ENCODE data around the gene RASA4B. TPM values are rescaled to one million over a fixed set of nuclear protein-coding genes. Genes with fewer than 3 reads are reported as not detected.

RASA4B gene
- total RNA-seq, 4 donors from 2014 or later = 10.8 to 59.0 (median 21.2) TPM

DNA sequence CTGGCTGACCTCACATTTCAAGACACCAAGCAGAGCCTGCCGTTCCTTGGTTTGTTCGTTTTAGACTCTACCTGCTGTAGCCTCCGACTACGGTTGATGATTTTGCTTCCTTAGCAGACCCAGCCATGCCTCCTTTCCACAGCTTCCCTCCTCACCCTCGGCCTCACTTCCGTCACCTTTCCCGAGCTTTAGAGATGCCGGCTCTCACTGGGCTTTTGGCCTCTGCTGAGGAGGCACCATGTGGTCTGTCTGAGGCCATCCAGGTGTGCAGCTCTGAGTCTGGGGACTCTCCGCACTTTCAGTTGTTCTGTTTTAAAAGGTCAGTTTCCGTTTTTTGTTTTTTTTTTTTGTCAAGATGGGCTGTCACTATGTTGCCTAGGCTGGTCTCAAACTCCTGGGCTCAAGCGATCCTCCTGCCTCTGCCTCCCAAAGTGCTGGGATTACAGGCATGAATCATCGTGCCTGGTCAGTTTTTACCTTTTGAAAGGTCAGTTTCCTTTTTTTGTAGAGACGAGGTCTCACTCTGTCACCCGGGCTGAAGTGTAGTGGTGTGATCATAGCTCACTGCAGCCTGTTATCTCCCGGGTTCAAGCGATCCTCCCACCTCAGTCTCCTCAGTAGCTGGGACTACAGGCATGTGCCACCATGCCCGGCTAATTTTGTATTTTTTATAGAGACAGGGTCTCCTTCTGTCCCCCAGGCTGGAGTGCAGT lies 72.5 kb downstream of the RASA4B start:
- H3K4me1 ChIP-seq = no peaks in the 10 kb centered on the region
- H3K27ac ChIP-seq = no peak overlapping the region
- no peaks in the 10 kb centered on the region for H3K9me3 ChIP-seq
- intact Hi-C loops (cut with DNase I; ENCODE audit: low total_unique reads) = no loop called here
- TF ChIP-seq, protein P1, sequence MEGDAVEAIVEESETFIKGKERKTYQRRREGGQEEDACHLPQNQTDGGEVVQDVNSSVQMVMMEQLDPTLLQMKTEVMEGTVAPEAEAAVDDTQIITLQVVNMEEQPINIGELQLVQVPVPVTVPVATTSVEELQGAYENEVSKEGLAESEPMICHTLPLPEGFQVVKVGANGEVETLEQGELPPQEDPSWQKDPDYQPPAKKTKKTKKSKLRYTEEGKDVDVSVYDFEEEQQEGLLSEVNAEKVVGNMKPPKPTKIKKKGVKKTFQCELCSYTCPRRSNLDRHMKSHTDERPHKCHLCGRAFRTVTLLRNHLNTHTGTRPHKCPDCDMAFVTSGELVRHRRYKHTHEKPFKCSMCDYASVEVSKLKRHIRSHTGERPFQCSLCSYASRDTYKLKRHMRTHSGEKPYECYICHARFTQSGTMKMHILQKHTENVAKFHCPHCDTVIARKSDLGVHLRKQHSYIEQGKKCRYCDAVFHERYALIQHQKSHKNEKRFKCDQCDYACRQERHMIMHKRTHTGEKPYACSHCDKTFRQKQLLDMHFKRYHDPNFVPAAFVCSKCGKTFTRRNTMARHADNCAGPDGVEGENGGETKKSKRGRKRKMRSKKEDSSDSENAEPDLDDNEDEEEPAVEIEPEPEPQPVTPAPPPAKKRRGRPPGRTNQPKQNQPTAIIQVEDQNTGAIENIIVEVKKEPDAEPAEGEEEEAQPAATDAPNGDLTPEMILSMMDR (IDR thresholded peaks at IDR 0.05) = no peak
- TF ChIP-seq POLR2A (IDR thresholded peaks at IDR 0.05) = no peak
- H3K36me3 ChIP-seq = no peaks in the 10 kb centered on the region
- no peaks in the 10 kb centered on the region for H3K27me3 ChIP-seq
- no peak for DNase-seq
- H3K4me3 ChIP-seq = no peak overlapping the region

- no peaks in the 10 kb centered on the region for H3K4me1 ChIP-seq
- no peak overlapping the region for H3K4me3 ChIP-seq
- no peaks in the 10 kb centered on the region for H3K9me3 ChIP-seq
- H3K27ac ChIP-seq = peak overlapping the region; percentile 18 to 49
- H3K27me3 ChIP-seq = no peaks in the 10 kb centered on the region
- intact Hi-C loops (cut with DNase I; ENCODE audit: low total_unique reads) = no loop called here
- no peaks in the 10 kb centered on the region for H3K36me3 ChIP-seq
- TF ChIP-seq, protein P1 (IDR thresholded peaks at IDR 0.05) = no peak
- TF ChIP-seq POLR2A (IDR thresholded peaks at IDR 0.05) = no peak
- peak in 1 of 2 donors; percentile 68 for DNase-seq
Measured at GRCh38 chr7:102439963-102440795, 77.4 kb downstream of the RASA4B start.

GRCh38 chr7:102436118-102436517 lies 81.5 kb downstream of the RASA4B start:
- no peak overlapping the region for H3K27ac ChIP-seq
- DNase-seq = no peak
- H3K4me1 ChIP-seq = no peaks in the 10 kb centered on the region
- no peaks in the 10 kb centered on the region for H3K9me3 ChIP-seq
- TF ChIP-seq, protein P1 (IDR thresholded peaks at IDR 0.05) = no peak
- no peak for TF ChIP-seq POLR2A (IDR thresholded peaks at IDR 0.05)
- H3K36me3 ChIP-seq = no peaks in the 10 kb centered on the region
- intact Hi-C loops (cut with DNase I; ENCODE audit: low total_unique reads) = no loop called here
- H3K27me3 ChIP-seq = no peaks in the 10 kb centered on the region
- no peak overlapping the region for H3K4me3 ChIP-seq

GRCh38 chr7:102434039-102434486 lies 83.5 kb downstream of the RASA4B start:
- Histone ChIP-seq H3K4me3 (peak overlapping the region; percentile 48 to 92), H3K36me3 (no peaks in the 10 kb centered on the region), H3K4me1 (no peaks in the 10 kb centered on the region), H3K9me3 (no peaks in the 10 kb centered on the region), H3K27me3 (no peaks in the 10 kb centered on the region), H3K27ac (peak overlapping the region; percentile 19 to 79)
- intact Hi-C loops (cut with DNase I; ENCODE audit: low total_unique reads) = no loop called here
- TF ChIP-seq, protein P1 (IDR thresholded peaks at IDR 0.05) = no peak
- TF ChIP-seq POLR2A (IDR thresholded peaks at IDR 0.05) = no peak
- no peak for DNase-seq

Data from uterus (tissue), 4 donors.